K562 (cell line): ENCODE results near the gene DAG1. TPM values are rescaled to one million over a fixed set of nuclear protein-coding genes. Genes with fewer than 3 reads are reported as not detected.

ENCODE experiments used
- CHD4 ChIP-seq: fragments of 200-600 bp; sonication (generic); IDR thresholded peaks from 3 replicates; pipeline ENCODE4 v1.6.1; 2012; ENCODE audit warnings: low read depth, mild to moderate bottlenecking, mixed read lengths, low read length, inconsistent platforms; ENCODE audit not compliant: insufficient read depth, insufficient replicate concordance, poor library complexity, severe bottlenecking
- CREM ChIP-seq: IDR thresholded peaks from 2 replicates; pipeline ENCODE4 v1.6.1; 2014; ENCODE audit warnings: antibody characterized with exemption, low read depth
- HNRNPK ChIP-seq: fragments of 200-400 bp; formaldehyde crosslinking; IDR thresholded peaks from one replicate; pipeline ENCODE4 v1.6.1; 2018; ENCODE audit warnings: mild to moderate bottlenecking, low read depth, low read length; ENCODE audit not compliant: poor library complexity, severe bottlenecking
- KLF1 ChIP-seq: fragments of 450-650 bp; IDR thresholded peaks from 2 replicates; pipeline ENCODE4 v1.6.1; 2016; ENCODE audit warnings: missing genetic modification characterization, missing compliant biosample characterization
- PCBP1 ChIP-seq: fragments of 200-400 bp; formaldehyde crosslinking; IDR thresholded peaks from 2 replicates; pipeline ENCODE4 v1.6.1; 2018; ENCODE audit warnings: mild to moderate bottlenecking, low read depth, low read length; ENCODE audit not compliant: poor library complexity, severe bottlenecking
- PCBP2 ChIP-seq: fragments of 200-400 bp; formaldehyde crosslinking; IDR thresholded peaks from 2 replicates; pipeline ENCODE4 v1.6.1; 2018; ENCODE audit warnings: low read length, low read depth, mild to moderate bottlenecking, moderate library complexity; ENCODE audit not compliant: poor library complexity, severe bottlenecking
- SMAD4 ChIP-seq: fragments of 250-450 bp; sonication (Bioruptor Pico); conservative IDR thresholded peaks from 2 replicates; pipeline ENCODE4 v1.8.0; 2021; ENCODE audit warnings: inconsistent platforms, mild to moderate bottlenecking, moderate library complexity
- TAF15 ChIP-seq: fragments of 200-400 bp; formaldehyde crosslinking; IDR thresholded peaks from 2 replicates; pipeline ENCODE4 v1.6.1; 2017; ENCODE audit warnings: mild to moderate bottlenecking, low read depth, low read length, moderate library complexity
- TRIM24 ChIP-seq, 2 experiments: fragments of 450-650 bp; IDR thresholded peaks; 2 replicates each; pipeline ENCODE4 v1.6.1; 2016
- ZFP36 ChIP-seq: fragments of 150-350 bp; IDR thresholded peaks from 2 replicates; pipeline ENCODE4 v1.6.1; 2018; ENCODE audit warnings: low read length, low read depth; ENCODE audit not compliant: partially characterized antibody
- ZFX ChIP-seq: sonication (generic); formaldehyde crosslinking; IDR thresholded peaks from 2 replicates; pipeline ENCODE4 v1.8.0; 2022; ENCODE audit warnings: mild to moderate bottlenecking, missing genetic modification reagents, moderate library complexity
- ZNF274 ChIP-seq: IDR thresholded peaks from 2 replicates; pipeline ENCODE4 v1.6.1; 2011; ENCODE audit warnings: low read depth, mild to moderate bottlenecking, low read length, moderate library complexity, borderline replicate concordance
- ZNF644 ChIP-seq: fragments of 200-800 bp; sonication (Bioruptor generic); IDR thresholded peaks from 2 replicates; pipeline ENCODE4 v1.6.1; 2016; ENCODE audit warnings: low read depth, missing genetic modification characterization, missing compliant biosample characterization
- polyA plus RNA-seq, 8 experiments: library from polyadenylated mRNA; depleted of rRNA in 4 of 8; stranded (reverse) in 5 of 8; unstranded in 3 of 8; fragments of >200 nt; fragmentation: Nextera tagmentation in 2 of 8; fragmentation: Illumina TruSeq in 1 of 8; extraction: Ambion mirVana in 2 of 8; extraction: Trizol in 1 of 8; gene quantifications; 2 replicates each; pipeline versions ENCODE4 v1.2.1 to v1.2.3, GENCODE V29; 2011 to 2014; ENCODE audit warnings: inconsistent platforms in 1 of 8, missing spikeins in 1 of 8
- total RNA-seq, 7 experiments: library from RNA; depleted of rRNA in 6 of 7; stranded (reverse); fragments of >200 nt in 6 of 7; fragmentation: Illumina TruSeq in 2 of 7; extraction: Trizol in 2 of 7; gene quantifications; 2 replicates each; pipeline versions ENCODE4 v1.2.1 to v1.2.3, GENCODE V29; 2011 to 2021; ENCODE audit warnings: low replicate concordance in 1 of 7
- TF ChIP-seq, protein P1 (sequence below): fragments of 200-600 bp; sonication (generic); IDR thresholded peaks from one replicate; pipeline ENCODE4 v1.6.1; 2012; ENCODE audit warnings: mild to moderate bottlenecking, low read depth, low read length, inconsistent platforms
- TF ChIP-seq, protein P2 (sequence below): fragments of 450-650 bp; formaldehyde crosslinking; IDR thresholded peaks from 2 replicates; pipeline ENCODE4 v1.4.0; 2020; ENCODE audit warnings: mild to moderate bottlenecking, moderate library complexity

The DAG1 gene
- total and polyA plus RNA-seq, 9 of the 15 experiments (the other 6 are each of a cell fraction or from before 2014, with no cell fraction given): 0.29 to 19.6 (median 8.2) TPM

- TF ChIP-seq, protein P1, sequence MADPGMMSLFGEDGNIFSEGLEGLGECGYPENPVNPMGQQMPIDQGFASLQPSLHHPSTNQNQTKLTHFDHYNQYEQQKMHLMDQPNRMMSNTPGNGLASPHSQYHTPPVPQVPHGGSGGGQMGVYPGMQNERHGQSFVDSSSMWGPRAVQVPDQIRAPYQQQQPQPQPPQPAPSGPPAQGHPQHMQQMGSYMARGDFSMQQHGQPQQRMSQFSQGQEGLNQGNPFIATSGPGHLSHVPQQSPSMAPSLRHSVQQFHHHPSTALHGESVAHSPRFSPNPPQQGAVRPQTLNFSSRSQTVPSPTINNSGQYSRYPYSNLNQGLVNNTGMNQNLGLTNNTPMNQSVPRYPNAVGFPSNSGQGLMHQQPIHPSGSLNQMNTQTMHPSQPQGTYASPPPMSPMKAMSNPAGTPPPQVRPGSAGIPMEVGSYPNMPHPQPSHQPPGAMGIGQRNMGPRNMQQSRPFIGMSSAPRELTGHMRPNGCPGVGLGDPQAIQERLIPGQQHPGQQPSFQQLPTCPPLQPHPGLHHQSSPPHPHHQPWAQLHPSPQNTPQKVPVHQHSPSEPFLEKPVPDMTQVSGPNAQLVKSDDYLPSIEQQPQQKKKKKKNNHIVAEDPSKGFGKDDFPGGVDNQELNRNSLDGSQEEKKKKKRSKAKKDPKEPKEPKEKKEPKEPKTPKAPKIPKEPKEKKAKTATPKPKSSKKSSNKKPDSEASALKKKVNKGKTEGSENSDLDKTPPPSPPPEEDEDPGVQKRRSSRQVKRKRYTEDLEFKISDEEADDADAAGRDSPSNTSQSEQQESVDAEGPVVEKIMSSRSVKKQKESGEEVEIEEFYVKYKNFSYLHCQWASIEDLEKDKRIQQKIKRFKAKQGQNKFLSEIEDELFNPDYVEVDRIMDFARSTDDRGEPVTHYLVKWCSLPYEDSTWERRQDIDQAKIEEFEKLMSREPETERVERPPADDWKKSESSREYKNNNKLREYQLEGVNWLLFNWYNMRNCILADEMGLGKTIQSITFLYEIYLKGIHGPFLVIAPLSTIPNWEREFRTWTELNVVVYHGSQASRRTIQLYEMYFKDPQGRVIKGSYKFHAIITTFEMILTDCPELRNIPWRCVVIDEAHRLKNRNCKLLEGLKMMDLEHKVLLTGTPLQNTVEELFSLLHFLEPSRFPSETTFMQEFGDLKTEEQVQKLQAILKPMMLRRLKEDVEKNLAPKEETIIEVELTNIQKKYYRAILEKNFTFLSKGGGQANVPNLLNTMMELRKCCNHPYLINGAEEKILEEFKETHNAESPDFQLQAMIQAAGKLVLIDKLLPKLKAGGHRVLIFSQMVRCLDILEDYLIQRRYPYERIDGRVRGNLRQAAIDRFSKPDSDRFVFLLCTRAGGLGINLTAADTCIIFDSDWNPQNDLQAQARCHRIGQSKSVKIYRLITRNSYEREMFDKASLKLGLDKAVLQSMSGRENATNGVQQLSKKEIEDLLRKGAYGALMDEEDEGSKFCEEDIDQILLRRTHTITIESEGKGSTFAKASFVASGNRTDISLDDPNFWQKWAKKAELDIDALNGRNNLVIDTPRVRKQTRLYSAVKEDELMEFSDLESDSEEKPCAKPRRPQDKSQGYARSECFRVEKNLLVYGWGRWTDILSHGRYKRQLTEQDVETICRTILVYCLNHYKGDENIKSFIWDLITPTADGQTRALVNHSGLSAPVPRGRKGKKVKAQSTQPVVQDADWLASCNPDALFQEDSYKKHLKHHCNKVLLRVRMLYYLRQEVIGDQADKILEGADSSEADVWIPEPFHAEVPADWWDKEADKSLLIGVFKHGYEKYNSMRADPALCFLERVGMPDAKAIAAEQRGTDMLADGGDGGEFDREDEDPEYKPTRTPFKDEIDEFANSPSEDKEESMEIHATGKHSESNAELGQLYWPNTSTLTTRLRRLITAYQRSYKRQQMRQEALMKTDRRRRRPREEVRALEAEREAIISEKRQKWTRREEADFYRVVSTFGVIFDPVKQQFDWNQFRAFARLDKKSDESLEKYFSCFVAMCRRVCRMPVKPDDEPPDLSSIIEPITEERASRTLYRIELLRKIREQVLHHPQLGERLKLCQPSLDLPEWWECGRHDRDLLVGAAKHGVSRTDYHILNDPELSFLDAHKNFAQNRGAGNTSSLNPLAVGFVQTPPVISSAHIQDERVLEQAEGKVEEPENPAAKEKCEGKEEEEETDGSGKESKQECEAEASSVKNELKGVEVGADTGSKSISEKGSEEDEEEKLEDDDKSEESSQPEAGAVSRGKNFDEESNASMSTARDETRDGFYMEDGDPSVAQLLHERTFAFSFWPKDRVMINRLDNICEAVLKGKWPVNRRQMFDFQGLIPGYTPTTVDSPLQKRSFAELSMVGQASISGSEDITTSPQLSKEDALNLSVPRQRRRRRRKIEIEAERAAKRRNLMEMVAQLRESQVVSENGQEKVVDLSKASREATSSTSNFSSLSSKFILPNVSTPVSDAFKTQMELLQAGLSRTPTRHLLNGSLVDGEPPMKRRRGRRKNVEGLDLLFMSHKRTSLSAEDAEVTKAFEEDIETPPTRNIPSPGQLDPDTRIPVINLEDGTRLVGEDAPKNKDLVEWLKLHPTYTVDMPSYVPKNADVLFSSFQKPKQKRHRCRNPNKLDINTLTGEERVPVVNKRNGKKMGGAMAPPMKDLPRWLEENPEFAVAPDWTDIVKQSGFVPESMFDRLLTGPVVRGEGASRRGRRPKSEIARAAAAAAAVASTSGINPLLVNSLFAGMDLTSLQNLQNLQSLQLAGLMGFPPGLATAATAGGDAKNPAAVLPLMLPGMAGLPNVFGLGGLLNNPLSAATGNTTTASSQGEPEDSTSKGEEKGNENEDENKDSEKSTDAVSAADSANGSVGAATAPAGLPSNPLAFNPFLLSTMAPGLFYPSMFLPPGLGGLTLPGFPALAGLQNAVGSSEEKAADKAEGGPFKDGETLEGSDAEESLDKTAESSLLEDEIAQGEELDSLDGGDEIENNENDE: no peak
- no peak for TF ChIP-seq KLF1 (tag)
- no peak for TF ChIP-seq ZNF274
- no peak for TF ChIP-seq ZFP36
- no peak for TF ChIP-seq TAF15
- no peak for TF ChIP-seq HNRNPK
- TF ChIP-seq SMAD4 (CRISPR knock-in tag): 0 out of 2 replicates have a peak, but pooled peaks have one; percentile 36
- no peak for TF ChIP-seq PCBP2
- TF ChIP-seq CREM: 0 out of 2 replicates have a peak, but pooled peaks have one; percentile 16
- no peak for TF ChIP-seq PCBP1
- TF ChIP-seq ZNF644 (tag): no peak
- TF ChIP-seq CHD4: no peak
- TF ChIP-seq ZFX (CRISPR knock-in tag): no peak; the same call in 1 of the 2 replicates
- TF ChIP-seq, protein P2, sequence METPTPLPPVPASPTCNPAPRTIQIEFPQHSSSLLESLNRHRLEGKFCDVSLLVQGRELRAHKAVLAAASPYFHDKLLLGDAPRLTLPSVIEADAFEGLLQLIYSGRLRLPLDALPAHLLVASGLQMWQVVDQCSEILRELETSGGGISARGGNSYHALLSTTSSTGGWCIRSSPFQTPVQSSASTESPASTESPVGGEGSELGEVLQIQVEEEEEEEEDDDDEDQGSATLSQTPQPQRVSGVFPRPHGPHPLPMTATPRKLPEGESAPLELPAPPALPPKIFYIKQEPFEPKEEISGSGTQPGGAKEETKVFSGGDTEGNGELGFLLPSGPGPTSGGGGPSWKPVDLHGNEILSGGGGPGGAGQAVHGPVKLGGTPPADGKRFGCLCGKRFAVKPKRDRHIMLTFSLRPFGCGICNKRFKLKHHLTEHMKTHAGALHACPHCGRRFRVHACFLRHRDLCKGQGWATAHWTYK (CRISPR knock-in tag): no peak
- TF ChIP-seq TRIM24 (IDR thresholded peaks at IDR 0.05): peak in 1 of 2 experiments; percentile 65; a peak in 3 of 4 replicates
These were observed 4.6 kb upstream of the DAG1 start (continued) for GRCh38 chr3:49465270-49466034.
